ENCODE data around the gene ZSCAN30. TPM values are rescaled to one million over a fixed set of nuclear protein-coding genes. Genes with fewer than 3 reads are reported as not detected.
"Not testable (repeated sequence)": the region's sequence is repeated elsewhere in the genome, so short reads cannot be mapped to it uniquely, and the experiment has no call there.

ZSCAN30 gene
- total RNA-seq, 1 donor from 2014 or later, result 17.3 TPM

- Mint-ChIP-seq H3K27me3 (peaks cover 15% of the 10 kb centered on the region), H3K36me3 (no peaks in the 10 kb centered on the region), H3K27ac (no peak overlapping the region), H3K9me3 (no peaks in the 10 kb centered on the region), H3K4me1 (ENCODE audit: unreplicated experiment) (no peaks in the 10 kb centered on the region), H3K4me3 (no peak overlapping the region)
- no peak for DNase-seq (ENCODE audit: extremely low spot score, unreplicated experiment)
- no peak for TF ChIP-seq CTCF (conservative IDR thresholded peaks at IDR 0.05)
These were observed 75.0 kb downstream of the ZSCAN30 start for GRCh38 chr18:35215026-35215425.

- not testable (repeated sequence) for H3K9me3 Mint-ChIP-seq; DNase-seq (ENCODE audit: extremely low spot score, unreplicated experiment); H3K27me3 Mint-ChIP-seq; H3K27ac Mint-ChIP-seq; H3K4me1 Mint-ChIP-seq (ENCODE audit: unreplicated experiment); H3K4me3 Mint-ChIP-seq; H3K36me3 Mint-ChIP-seq
These were observed 84.1 kb downstream of the ZSCAN30 start for GRCh38 chr18:35205746-35206458.

- Mint-ChIP-seq H3K9me3 (peaks cover 8% of the 10 kb centered on the region), H3K27me3 (no peaks in the 10 kb centered on the region), H3K4me3 (no peak overlapping the region), H3K27ac (no peak overlapping the region), H3K4me1 (ENCODE audit: unreplicated experiment) (no peaks in the 10 kb centered on the region), H3K36me3 (peaks cover 4% of the 10 kb centered on the region)
- no peak for DNase-seq (ENCODE audit: extremely low spot score, unreplicated experiment)
- no peak for TF ChIP-seq CTCF (conservative IDR thresholded peaks at IDR 0.05)
These were observed 84.8 kb downstream of the ZSCAN30 start for GRCh38 chr18:35205199-35205712.

GRCh38 chr18:35203067-35203466, 87.0 kb downstream of the ZSCAN30 start:
- Mint-ChIP-seq H3K9me3 (peaks cover 8% of the 10 kb centered on the region), H3K4me1 (ENCODE audit: unreplicated experiment) (no peaks in the 10 kb centered on the region), H3K27me3 (no peaks in the 10 kb centered on the region), H3K4me3 (no peak overlapping the region), H3K36me3 (peaks cover 4% of the 10 kb centered on the region), H3K27ac (no peak overlapping the region)
- TF ChIP-seq CTCF (conservative IDR thresholded peaks at IDR 0.05), result no peak
- no peak for DNase-seq (ENCODE audit: extremely low spot score, unreplicated experiment)

GRCh38 chr18:35201256-35201931, 88.6 kb downstream of the ZSCAN30 start:
- Mint-ChIP-seq H3K4me3 (no peak overlapping the region), H3K27me3 (no peaks in the 10 kb centered on the region), H3K36me3 (peaks cover 4% of the 10 kb centered on the region), H3K4me1 (ENCODE audit: unreplicated experiment) (no peaks in the 10 kb centered on the region), H3K9me3 (peaks cover 8% of the 10 kb centered on the region), H3K27ac (no peak overlapping the region)
- no peak for TF ChIP-seq CTCF (conservative IDR thresholded peaks at IDR 0.05)
- DNase-seq (ENCODE audit: extremely low spot score, unreplicated experiment), result no peak

Other genes starting within 250 kb of the ZSCAN30 start
- 20.8 and 28.0 TPM in 2 replicates for gene MAPRE2, start 248.8 kb downstream of the ZSCAN30 start, total RNA-seq (ENCODE audit: low replicate concordance)
- 25.7 and 39.1 TPM in 2 replicates for gene ZNF397, start 49.2 kb downstream of the ZSCAN30 start, total RNA-seq (ENCODE audit: low replicate concordance)
- gene ZNF24, start 54.2 kb upstream of the ZSCAN30 start, total RNA-seq (ENCODE audit: low replicate concordance), result 52.6 and 64.1 TPM in 2 replicates
- gene ZNF396, start 87.1 kb upstream of the ZSCAN30 start, total RNA-seq (ENCODE audit: low replicate concordance), result 4.8 and 4.9 TPM in 2 replicates
- 19.7 and 22.6 TPM in 2 replicates for gene INO80C, start 207.7 kb upstream of the ZSCAN30 start, total RNA-seq (ENCODE audit: low replicate concordance)